ENCODE data around the gene CCDC87. TPM values are rescaled to one million over a fixed set of nuclear protein-coding genes. Genes with fewer than 3 reads are reported as not detected.
"Not testable (repeated sequence)": the region's sequence is repeated elsewhere in the genome, so short reads cannot be mapped to it uniquely, and the experiment has no call there.

Gene CCDC87
- total RNA-seq, 4 donors from 2014 or later: 0.35 to 0.38 TPM; not detected in 2

DNA sequence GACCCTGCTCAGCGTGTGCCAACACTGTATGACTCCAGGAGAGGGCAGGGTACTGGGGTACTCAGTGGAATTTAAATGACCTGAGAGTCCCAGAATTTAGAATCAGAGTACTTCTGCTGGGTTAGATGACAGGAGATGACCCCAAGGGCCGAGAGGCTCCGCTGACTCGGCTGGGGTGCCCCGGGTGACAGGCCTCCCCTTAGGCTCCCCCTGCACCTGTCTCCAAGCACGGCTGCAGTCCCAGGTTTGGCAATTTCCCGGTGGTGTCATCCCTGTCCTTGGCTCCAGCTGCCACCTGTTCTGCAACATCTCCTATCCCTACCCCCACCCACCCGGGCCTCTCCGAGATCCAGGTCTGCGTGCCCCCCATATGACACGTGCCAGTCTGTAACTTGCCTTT is 44.8 kb downstream of the CCDC87 start:
- Histone ChIP-seq H3K9me3 (no peaks in the 10 kb centered on the region), H3K36me3 (peaks cover 0 to 4% (median 0%) of the 10 kb centered on the region in 3 donors), H3K27ac (no peak overlapping the region), H3K4me3 (no peak overlapping the region), H3K4me1 (peaks cover 0 to 27% (median 4%) of the 10 kb centered on the region in 4 donors), H3K27me3 (no peaks in the 10 kb centered on the region)
- no peak for DNase-seq
- TF ChIP-seq, protein P1, sequence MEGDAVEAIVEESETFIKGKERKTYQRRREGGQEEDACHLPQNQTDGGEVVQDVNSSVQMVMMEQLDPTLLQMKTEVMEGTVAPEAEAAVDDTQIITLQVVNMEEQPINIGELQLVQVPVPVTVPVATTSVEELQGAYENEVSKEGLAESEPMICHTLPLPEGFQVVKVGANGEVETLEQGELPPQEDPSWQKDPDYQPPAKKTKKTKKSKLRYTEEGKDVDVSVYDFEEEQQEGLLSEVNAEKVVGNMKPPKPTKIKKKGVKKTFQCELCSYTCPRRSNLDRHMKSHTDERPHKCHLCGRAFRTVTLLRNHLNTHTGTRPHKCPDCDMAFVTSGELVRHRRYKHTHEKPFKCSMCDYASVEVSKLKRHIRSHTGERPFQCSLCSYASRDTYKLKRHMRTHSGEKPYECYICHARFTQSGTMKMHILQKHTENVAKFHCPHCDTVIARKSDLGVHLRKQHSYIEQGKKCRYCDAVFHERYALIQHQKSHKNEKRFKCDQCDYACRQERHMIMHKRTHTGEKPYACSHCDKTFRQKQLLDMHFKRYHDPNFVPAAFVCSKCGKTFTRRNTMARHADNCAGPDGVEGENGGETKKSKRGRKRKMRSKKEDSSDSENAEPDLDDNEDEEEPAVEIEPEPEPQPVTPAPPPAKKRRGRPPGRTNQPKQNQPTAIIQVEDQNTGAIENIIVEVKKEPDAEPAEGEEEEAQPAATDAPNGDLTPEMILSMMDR (IDR thresholded peaks at IDR 0.05): no peak
- no peak for TF ChIP-seq POLR2A (IDR thresholded peaks at IDR 0.05)

DNA sequence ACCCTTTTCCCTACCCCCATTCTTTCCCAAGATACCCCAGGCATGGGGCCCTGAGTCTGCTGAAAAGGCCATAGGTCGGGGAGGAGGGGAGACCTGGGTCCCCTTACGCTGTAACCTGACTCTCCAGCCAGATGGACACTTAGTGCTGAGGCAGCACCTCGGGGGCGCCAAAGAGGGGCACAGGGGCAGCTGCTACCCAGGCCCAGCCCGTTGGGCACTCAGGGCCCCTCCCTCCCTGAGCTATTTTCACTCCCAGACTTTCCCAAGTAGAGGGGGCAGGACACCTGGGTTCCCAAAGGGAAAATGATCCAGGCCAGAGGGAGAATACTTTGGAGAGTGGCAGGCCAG is 45.2 kb downstream of the CCDC87 start:
- peaks cover 0 to 30% (median 4%) of the 10 kb centered on the region in 4 donors for H3K4me1 ChIP-seq
- TF ChIP-seq, protein P1 (IDR thresholded peaks at IDR 0.05): no peak
- TF ChIP-seq POLR2A (IDR thresholded peaks at IDR 0.05): no peak
- H3K27me3 ChIP-seq: no peaks in the 10 kb centered on the region
- H3K36me3 ChIP-seq: peaks cover 0 to 8% (median 0%) of the 10 kb centered on the region in 3 donors
- no peak overlapping the region for H3K4me3 ChIP-seq
- H3K27ac ChIP-seq: no peak overlapping the region
- no peak for DNase-seq
- no peaks in the 10 kb centered on the region for H3K9me3 ChIP-seq

DNA sequence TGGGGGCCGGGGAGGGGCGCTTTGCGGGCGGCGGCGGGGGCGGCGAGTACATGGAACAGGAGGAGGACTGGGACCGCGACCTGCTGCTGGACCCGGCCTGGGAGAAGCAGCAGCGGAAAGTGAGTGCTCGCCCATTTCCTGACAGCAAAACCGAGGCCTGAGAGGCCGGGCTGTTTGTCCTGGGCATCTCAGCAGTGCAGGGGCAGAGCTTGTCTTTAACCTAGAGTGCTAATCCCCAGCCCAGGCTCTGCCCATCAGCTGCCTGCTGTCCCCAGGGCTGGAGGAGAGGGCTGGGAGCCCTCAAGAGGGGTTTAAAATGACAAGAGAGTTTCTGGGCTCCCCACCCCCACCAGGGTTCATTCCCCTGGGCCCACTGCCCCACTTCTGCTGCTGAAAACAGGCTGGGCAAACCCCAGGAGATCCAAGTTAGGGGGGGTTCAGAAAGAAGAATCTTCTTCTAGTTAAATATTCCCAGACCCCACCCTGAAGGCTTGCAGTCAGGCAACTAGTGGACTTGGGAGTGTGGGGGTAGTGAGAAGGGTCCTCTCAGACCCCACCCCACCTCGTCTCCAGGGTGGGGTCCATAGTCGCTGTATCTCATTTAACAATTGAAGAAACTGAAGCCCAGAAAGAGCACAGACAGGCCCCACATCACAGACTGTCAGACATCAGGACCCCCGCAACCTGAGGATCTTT is 45.7 kb downstream of the CCDC87 start:
- Histone ChIP-seq H3K4me3 (peak overlapping the region; percentile 67 to 93 (median 86)), H3K9me3 (no peaks in the 10 kb centered on the region), H3K4me1 (peaks cover 0 to 30% (median 4%) of the 10 kb centered on the region in 4 donors), H3K27ac (peak overlapping the region in 1 of 4 donors; percentile 88), H3K27me3 (no peaks in the 10 kb centered on the region), H3K36me3 (peaks cover 0 to 13% (median 0%) of the 10 kb centered on the region in 3 donors)
- DNase-seq: no peak
- TF ChIP-seq, protein P1 (IDR thresholded peaks at IDR 0.05): no peak
- no peak for TF ChIP-seq POLR2A (IDR thresholded peaks at IDR 0.05)

DNA sequence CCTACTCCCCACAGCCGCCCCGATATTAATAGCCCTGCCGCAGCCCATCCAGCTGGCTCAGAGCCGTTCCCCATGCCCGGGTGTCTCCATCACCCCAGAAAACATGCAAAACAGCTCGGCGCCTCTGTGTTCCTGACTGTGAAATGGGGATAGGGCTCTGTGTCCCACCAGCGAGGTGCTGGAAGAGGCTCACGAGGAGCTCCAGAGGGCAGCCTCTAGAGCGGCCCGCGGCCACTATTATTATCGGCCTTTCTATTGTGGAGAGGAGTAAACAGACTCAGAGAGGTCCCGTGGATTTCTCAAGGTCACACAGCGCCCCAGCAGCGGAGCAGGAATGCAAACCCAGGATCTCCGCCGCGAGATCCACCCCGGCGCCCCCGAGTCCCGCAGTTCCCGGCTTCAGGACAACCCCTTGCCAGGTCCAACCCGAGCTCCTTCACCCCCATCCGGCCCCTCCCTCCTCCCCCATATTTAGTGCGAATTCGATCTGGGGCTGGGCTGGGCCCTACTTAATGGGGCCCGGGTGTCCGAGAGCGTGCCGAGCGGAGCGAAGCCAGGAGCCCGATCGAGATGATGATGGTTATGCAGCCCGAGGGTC is 46.4 kb downstream of the CCDC87 start, which contains the start of gene ACTN3:
Gene ACTN3, plus strand, starts transcription at position 536 of the 598 bp plus-strand sequence. Its CDS starts 35 bp downstream, at position 571.
- no peaks in the 10 kb centered on the region for H3K27me3 ChIP-seq
- peak within 1 kb of the TSS; percentile 67 to 93 (median 86) for H3K4me3 ChIP-seq
- peaks cover 0 to 18% (median 0%) of the 10 kb centered on the region in 3 donors for H3K36me3 ChIP-seq
- peaks cover 0 to 30% (median 4%) of the 10 kb centered on the region in 4 donors for H3K4me1 ChIP-seq
- no peaks in the 10 kb centered on the region for H3K9me3 ChIP-seq
- TF ChIP-seq POLR2A (IDR thresholded peaks at IDR 0.05): no peak
- TF ChIP-seq, protein P1 (IDR thresholded peaks at IDR 0.05): no peak
- H3K27ac ChIP-seq: peak within 1 kb of the TSS; percentile 68 to 88 (median 80)
- peak in 2 of 3 donors; percentile 35 to 62 for DNase-seq

DNA sequence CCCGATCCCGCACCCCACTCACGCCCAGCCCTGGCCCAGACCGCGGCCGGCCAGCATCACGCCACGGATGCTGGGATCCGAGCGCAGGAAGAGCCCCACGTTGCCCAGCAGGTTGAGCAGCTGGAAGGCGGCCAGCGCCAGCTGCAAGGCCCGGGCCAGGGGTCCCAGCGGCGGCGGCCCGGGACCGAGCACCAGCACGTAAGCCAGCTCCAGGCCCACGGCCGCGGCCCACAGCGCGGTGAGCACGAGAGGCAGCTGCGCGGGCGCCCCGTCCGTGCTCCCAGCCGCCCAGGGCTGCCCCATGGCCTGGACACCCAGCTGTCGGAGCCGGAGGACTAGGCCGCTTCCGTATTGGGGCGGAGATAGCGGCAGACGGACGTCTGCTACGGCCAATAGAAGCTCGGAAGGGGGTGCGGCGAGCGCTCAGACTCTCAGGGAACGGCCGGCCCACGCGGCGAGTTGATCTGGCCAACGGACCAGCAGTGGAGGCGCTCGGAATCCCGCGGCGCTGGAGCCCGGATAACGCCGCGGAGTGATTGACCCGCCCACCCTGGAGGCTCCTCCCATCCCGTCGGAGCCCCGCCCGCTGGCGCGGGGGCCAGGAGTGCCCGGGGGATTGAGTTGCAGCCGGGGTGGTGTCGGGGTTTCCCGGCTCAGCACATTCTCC is 47.0 kb downstream of the CCDC87 start, which contains the start of gene ZDHHC24:
Gene ZDHHC24, minus strand, starts transcription at position 348 of the 667 bp plus-strand sequence. Its CDS starts 45 bp downstream, at position 303.
- Histone ChIP-seq H3K4me3 (peak within 1 kb of the TSS; percentile 67 to 93 (median 86)), H3K9me3 (no peaks in the 10 kb centered on the region), H3K36me3 (peaks cover 0 to 18% (median 0%) of the 10 kb centered on the region in 3 donors), H3K27ac (peak within 1 kb of the TSS; percentile 68 to 88 (median 80)), H3K4me1 (peaks cover 0 to 30% (median 4%) of the 10 kb centered on the region in 4 donors), H3K27me3 (no peaks in the 10 kb centered on the region)
- peak; percentile 93 to 98 (median 97) for DNase-seq
- TF ChIP-seq, protein P1 (IDR thresholded peaks at IDR 0.05): peak in 2 of 6 experiments; percentile 2 to 8
- TF ChIP-seq POLR2A (IDR thresholded peaks at IDR 0.05): peak; percentile 65

DNA sequence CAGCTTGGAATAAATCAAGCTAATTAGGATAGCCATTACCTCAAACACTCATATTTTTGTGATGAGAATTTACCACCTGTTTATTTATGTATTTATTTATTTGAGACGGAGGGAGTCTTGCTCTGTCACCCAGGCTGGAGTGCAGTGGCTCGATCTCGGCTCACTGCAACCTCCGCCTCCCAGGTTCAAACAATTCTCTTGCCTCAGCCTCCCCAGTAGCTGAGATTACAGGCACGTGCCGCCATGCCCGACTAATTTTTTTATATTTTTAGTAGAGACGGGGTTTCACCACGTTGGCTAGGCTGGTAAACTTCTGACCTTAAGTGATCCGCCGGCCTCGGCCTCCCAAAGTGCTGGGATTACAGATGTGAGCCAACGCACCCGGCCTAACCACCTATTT is 47.9 kb downstream of the CCDC87 start:
- H3K4me3 ChIP-seq: peak overlapping the region; percentile 67 to 93 (median 86)

More for the DNA sequence above, 47.9 kb downstream of the CCDC87 start:
- H3K9me3 ChIP-seq, DNase-seq, H3K27me3 ChIP-seq: not testable (repeated sequence)
- H3K36me3 ChIP-seq: peaks cover 0 to 18% (median 0%) of the 10 kb centered on the region in 3 donors
- peaks cover 0 to 30% (median 4%) of the 10 kb centered on the region in 4 donors for H3K4me1 ChIP-seq
- H3K27ac ChIP-seq: peak overlapping the region in 1 of 4 donors; percentile 88

Measured in Peyer's patch (tissue), 4 donors.